ENCODE data around the gene IAH1.

- no peak for TF ChIP-seq ZBTB7A (tag by site-specific recombination; IDR thresholded peaks at IDR 0.05; ENCODE audit: low read depth)
- TF ChIP-seq ZNF704 (tag by site-specific recombination; IDR thresholded peaks at IDR 0.05): no peak
- no peak for TF ChIP-seq ZNF768 (tag by site-specific recombination; IDR thresholded peaks at IDR 0.05)
- TF ChIP-seq CTCF (tag by site-specific recombination; IDR thresholded peaks at IDR 0.05): no peak
- TF ChIP-seq PRDM10 (tag by site-specific recombination; IDR thresholded peaks at IDR 0.05): no peak
Observed at GRCh38 chr2:9462886-9463697, 11.3 kb upstream of the IAH1 start.

All from HEK293 (cell line).